HepG2 (cell line): Measurements from ENCODE around the gene ASB16. TPM values are rescaled to one million over a fixed set of nuclear protein-coding genes. Genes with fewer than 3 reads are reported as not detected.

Source experiments
- ATAC-seq: fragments of 200-7000 bp; cut with Tn5 transposase; 3 replicates; pipeline ENCODE4 v1.9.1; 2020; ENCODE audit warnings: mild to moderate bottlenecking, moderate library complexity
- BruUV-seq: library from RNA; stranded (reverse); fragments of 400-500 nt; replicated peaks from 2 replicates; lab custom pipeline; 2021; lab: Mats Ljungman, UMichigan
- CTCF ChIA-PET: fragments of 300-600 bp; formaldehyde crosslinking; extraction: SDS; loops from one replicate; lab custom pipeline; 2021; ENCODE audit warnings: low total read pairs, inconsistent platforms, low intra/inter-chr PET ratio; lab: Yijun Ruan, JAX
- POLR2A ChIA-PET: fragments of 350-600 bp; sonication (Branson Sonifier 250); formaldehyde crosslinking; loops from one replicate; lab custom pipeline; 2020; ENCODE audit warnings: antibody characterized with exemption, inconsistent platforms; lab: Yijun Ruan, JAX
- DNase-seq: peaks from one replicate; pipeline ENCODE4 v3.0.0-alpha.2; 2015; ENCODE audit warnings: low spot score
- FAIRE-seq: peaks from 3 replicates; lab custom pipeline; 2011; peaks lifted over from hg19 to GRCh38; lab: Jason Lieb, UNC
- H2AFZ ChIP-seq: one replicate; pipeline ENCODE4 v1.6.1; 2011; ENCODE audit warnings: low read length, inconsistent platforms
- H3K27ac ChIP-seq: fragments of 300-600 bp; 3 replicates; pipeline ENCODE4 v1.8.0; 2011; ENCODE audit warnings: mixed run types, mild to moderate bottlenecking, mixed read lengths, low read length, inconsistent platforms; ENCODE audit not compliant: insufficient read depth; ENCODE audit errors: extremely low read length
- H3K27me3 ChIP-seq, 2 experiments: fragments of 200-600 bp in 1 of 2; 2 replicates in 1 of 2; 3 replicates in 1 of 2; pipeline versions ENCODE4 v1.6.0 to v1.8.0; 2011; ENCODE audit warnings: low read length in 2 of 2, mild to moderate bottlenecking in 2 of 2, moderate library complexity in 2 of 2, inconsistent platforms in 1 of 2; ENCODE audit not compliant: insufficient read depth in 2 of 2, control insufficient read depth in 1 of 2
- H3K36me3 ChIP-seq, 2 experiments: fragments of 200-600 bp in 1 of 2; replicated peaks in 1 of 2; 2 replicates in 1 of 2; 3 replicates in 1 of 2; pipeline versions ENCODE4 v1.5.1 to v1.8.0; 2011; ENCODE audit warnings: low read length in 2 of 2, inconsistent platforms in 1 of 2; ENCODE audit not compliant: insufficient read depth in 2 of 2, control insufficient read depth in 1 of 2
- H3K4me1 ChIP-seq: 2 replicates; pipeline ENCODE4 v1.5.1; 2012; ENCODE audit warnings: low read length, inconsistent platforms; ENCODE audit not compliant: insufficient read depth
- H3K4me2 ChIP-seq: 2 replicates; pipeline ENCODE4 v1.6.0; 2011; ENCODE audit warnings: low read depth, low read length, inconsistent platforms
- H3K4me3 ChIP-seq, 3 experiments: fragments of 200-600 bp in 1 of 3; sonication (generic), shearing (Covaris generic) in 1 of 3; replicated peaks in 1 of 3; 2 replicates each; pipeline ENCODE4 v1.5.1; 2011 to 2016; ENCODE audit warnings: low read length in 3 of 3, inconsistent platforms in 2 of 3, low read depth in 2 of 3, mild to moderate bottlenecking in 2 of 3, control low read depth in 1 of 3, mixed read lengths in 1 of 3; ENCODE audit not compliant: insufficient read depth in 1 of 3
- H3K79me2 ChIP-seq: one replicate; pipeline ENCODE4 v1.6.1; 2011; ENCODE audit warnings: low read length, inconsistent platforms; ENCODE audit not compliant: insufficient read depth
- H3K9ac ChIP-seq: 2 replicates; pipeline ENCODE4 v1.6.0; 2011; ENCODE audit warnings: mild to moderate bottlenecking, low read depth, low read length, inconsistent platforms; ENCODE audit not compliant: insufficient read depth
- H3K9me3 ChIP-seq: 2 replicates; pipeline ENCODE4 v1.5.1; 2012; ENCODE audit warnings: mild to moderate bottlenecking, low read length
- H4K20me1 ChIP-seq: 2 replicates; pipeline ENCODE4 v1.6.0; 2011; ENCODE audit warnings: inconsistent platforms, mild to moderate bottlenecking, low read length, moderate library complexity; ENCODE audit not compliant: insufficient read depth
- CAMTA2 ChIP-seq: sonication (generic); formaldehyde crosslinking; IDR thresholded peaks from 2 replicates; pipeline ENCODE4 v1.4.0; 2020; ENCODE audit warnings: mild to moderate bottlenecking, missing genetic modification reagents, borderline replicate concordance
- ETV5 ChIP-seq: IDR thresholded peaks from 2 replicates; pipeline ENCODE4 v1.6.1; 2018; ENCODE audit warnings: missing biosample characterization, missing genetic modification reagents, inconsistent platforms, borderline replicate concordance
- PHF20 ChIP-seq: sonication (generic); formaldehyde crosslinking; IDR thresholded peaks from 2 replicates; pipeline ENCODE4 v1.5.0; 2020; ENCODE audit warnings: mild to moderate bottlenecking, missing genetic modification reagents
- SIX1 ChIP-seq: sonication (generic); formaldehyde crosslinking; IDR thresholded peaks from 2 replicates; pipeline ENCODE4 v1.4.0; 2020; ENCODE audit warnings: missing genetic modification reagents, borderline replicate concordance
- TBL1XR1 ChIP-seq: fragments of 150-350 bp; IDR thresholded peaks from 2 replicates; pipeline ENCODE4 v1.6.1; 2014; ENCODE audit warnings: borderline replicate concordance, low read length; ENCODE audit not compliant: partially characterized antibody
- XBP1 ChIP-seq: sonication (generic); formaldehyde crosslinking; IDR thresholded peaks from 2 replicates; pipeline ENCODE4 v1.5.0; 2020; ENCODE audit warnings: missing genetic modification reagents
- ZNF12 ChIP-seq: sonication (generic); formaldehyde crosslinking; IDR thresholded peaks from 2 replicates; pipeline ENCODE4 v1.5.0; 2020; ENCODE audit warnings: missing genetic modification reagents
- ZNF432 ChIP-seq: sonication (generic); formaldehyde crosslinking; IDR thresholded peaks from 2 replicates; pipeline ENCODE4 v1.5.0; 2020; ENCODE audit warnings: missing genetic modification reagents, mild to moderate bottlenecking, borderline replicate concordance
- ZNF768 ChIP-seq: sonication (generic); formaldehyde crosslinking; IDR thresholded peaks from 2 replicates; pipeline ENCODE4 v1.4.0; 2020; ENCODE audit warnings: missing genetic modification reagents
- WGBS: methylation state at CpG from one replicate; pipeline ENCODE4 v1.1.6; 2017; ENCODE audit warnings: low lambda C conversion rate; 5-methylcytosine and 5-hydroxymethylcytosine counted together
- in situ Hi-C: cut with HindIII; loops from 2 replicates; pipeline ENCODE4 v1.10.0; 2017; ENCODE audit warnings: low pct_unique_long_range_greater_than_20kb; ENCODE audit not compliant: extremely low pct_ligation_motif_present
- intact Hi-C: fragments of 100-400 bp; cut with micrococcal nuclease; formaldehyde crosslinking; loops from one replicate; pipeline ENCODE4 v1.10.0; 2022; ENCODE audit not compliant: unreplicated experiment
- polyA plus RNA-seq, 8 experiments: library from polyadenylated mRNA; depleted of rRNA in 3 of 8; stranded (reverse) in 7 of 8; unstranded in 1 of 8; fragments of >200 nt; fragmentation: Illumina TruSeq in 4 of 8; extraction: Trizol in 4 of 8; gene quantifications; 2 replicates each; pipeline versions ENCODE4 v1.2.1 to v1.2.3, GENCODE V29; 2011 to 2016; ENCODE audit warnings: low read depth in 4 of 8, missing spikeins in 1 of 8, mixed read lengths in 1 of 8; ENCODE audit not compliant: insufficient read depth in 1 of 8
- total RNA-seq, 5 experiments: library from RNA; depleted of rRNA; stranded (reverse); fragments of >200 nt; fragmentation: Illumina TruSeq; extraction: Trizol; gene quantifications; 2 replicates each; pipeline ENCODE4 v1.2.3, GENCODE V29; 2016; ENCODE audit warnings: low read depth in 1 of 5
- TF ChIP-seq, protein P1 (sequence below): sonication (generic); formaldehyde crosslinking; IDR thresholded peaks from 2 replicates; pipeline ENCODE4 v1.4.0; 2020; ENCODE audit warnings: missing genetic modification reagents, borderline replicate concordance
- TF ChIP-seq, protein P2 (sequence below): IDR thresholded peaks from 2 replicates; pipeline ENCODE4 v1.4.0; 2020; ENCODE audit warnings: mild to moderate bottlenecking, missing genetic modification reagents
- TF ChIP-seq, protein P3 (sequence below): sonication (generic); formaldehyde crosslinking; IDR thresholded peaks from 2 replicates; pipeline ENCODE4 v1.8.0; 2022; ENCODE audit warnings: low read depth, missing genetic modification reagents
- TF ChIP-seq, protein P4 (sequence below): IDR thresholded peaks from 2 replicates; pipeline ENCODE4 v1.6.1; 2018; ENCODE audit warnings: missing genetic modification reagents

Gene ASB16
- total and polyA plus RNA-seq, 2 of the 13 experiments (the other 11 are each of a cell fraction or from before 2014, with no cell fraction given): 0.07 TPM; not detected in 1

DNA sequence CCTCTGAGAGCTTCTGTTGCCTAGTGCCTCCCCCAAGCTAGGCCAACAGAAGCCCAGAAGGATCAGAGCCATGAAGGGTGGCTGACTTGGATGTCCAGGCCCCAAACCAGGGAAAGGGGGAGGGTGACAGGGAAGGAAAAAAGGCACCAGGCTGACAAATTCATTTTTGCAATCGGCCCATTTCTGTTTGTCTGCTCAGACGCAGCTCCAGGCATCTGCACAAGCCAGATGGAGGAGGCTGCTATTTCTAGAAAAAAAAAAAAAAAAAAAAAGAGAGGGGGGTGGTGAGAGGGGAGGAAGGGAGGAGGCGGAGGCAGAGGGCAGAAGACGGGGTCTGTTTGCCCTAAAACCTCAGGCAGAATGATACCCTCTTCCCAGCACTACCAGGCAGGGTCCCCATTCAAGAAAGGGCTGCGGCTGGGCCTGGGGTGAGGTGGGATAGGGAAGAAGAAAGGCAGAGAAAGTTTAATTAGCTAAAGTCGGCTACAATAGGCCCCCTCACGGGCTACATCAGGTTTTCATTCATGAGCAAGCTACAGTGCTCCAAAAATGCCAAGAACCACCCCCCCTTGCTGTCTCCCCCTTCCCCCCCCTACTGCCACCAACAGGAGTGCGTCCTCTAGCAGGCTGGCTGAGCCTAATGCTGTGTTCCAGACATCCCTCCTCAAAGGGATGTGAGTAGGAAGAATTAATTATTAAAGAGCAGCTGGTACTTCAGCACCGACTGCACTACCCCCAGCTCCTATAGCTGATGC is 49.5 kb upstream of the ASB16 start:
- Histone ChIP-seq H4K20me1 (peaks cover 35% of the 10 kb centered on the region; the same call in 1 of the 2 replicates), H3K79me2 (peaks cover 3% of the 10 kb centered on the region), H3K4me1 (peaks cover 29% of the 10 kb centered on the region), H3K4me3 (no peak overlapping the region), H3K27ac (no peak overlapping the region), H3K9me3 (no peaks in the 10 kb centered on the region), H3K9ac (no peak overlapping the region), H3K4me2 (peak overlapping the region; percentile 88; the same call in 1 of the 2 replicates), H2AFZ (no peak overlapping the region), H3K27me3 (peaks cover 2 to 11% of the 10 kb centered on the region in 2 experiments; a peak in 2 of 5 replicates), H3K36me3 (no peaks in the 10 kb centered on the region; a peak in 1 of 5 replicates)
- in situ Hi-C loops (loop anchor here (5.0 kb wide), 1 partner anchor 39 kb away; no protein-coding TSS in a partner anchor), intact Hi-C loops (loop anchor here (5.0 kb wide), 1 partner anchor 46 kb away; no protein-coding TSS in a partner anchor)
- TSS peak; percentile 3 for BruUV-seq
- FAIRE-seq (no peak), ATAC-seq (no peak), DNase-seq (no peak)
- ChIA-PET CTCF (interaction anchor here (0.7 to 0.9 kb wide), 2 partner anchors 37 to 210 kb away, joined by 3 to 4 read pairs; no protein-coding TSS in a partner anchor), POLR2A (interaction anchor here (1.1 to 4.1 kb wide), 3 partner anchors 11 to 79 kb away, joined by 3 to 83 read pairs (median 5); partner anchors contain the start of gene ATXN7L3)
- 58% methylated on average over 9 of the region's 9 CpGs for WGBS
- TF ChIP-seq, protein P1, sequence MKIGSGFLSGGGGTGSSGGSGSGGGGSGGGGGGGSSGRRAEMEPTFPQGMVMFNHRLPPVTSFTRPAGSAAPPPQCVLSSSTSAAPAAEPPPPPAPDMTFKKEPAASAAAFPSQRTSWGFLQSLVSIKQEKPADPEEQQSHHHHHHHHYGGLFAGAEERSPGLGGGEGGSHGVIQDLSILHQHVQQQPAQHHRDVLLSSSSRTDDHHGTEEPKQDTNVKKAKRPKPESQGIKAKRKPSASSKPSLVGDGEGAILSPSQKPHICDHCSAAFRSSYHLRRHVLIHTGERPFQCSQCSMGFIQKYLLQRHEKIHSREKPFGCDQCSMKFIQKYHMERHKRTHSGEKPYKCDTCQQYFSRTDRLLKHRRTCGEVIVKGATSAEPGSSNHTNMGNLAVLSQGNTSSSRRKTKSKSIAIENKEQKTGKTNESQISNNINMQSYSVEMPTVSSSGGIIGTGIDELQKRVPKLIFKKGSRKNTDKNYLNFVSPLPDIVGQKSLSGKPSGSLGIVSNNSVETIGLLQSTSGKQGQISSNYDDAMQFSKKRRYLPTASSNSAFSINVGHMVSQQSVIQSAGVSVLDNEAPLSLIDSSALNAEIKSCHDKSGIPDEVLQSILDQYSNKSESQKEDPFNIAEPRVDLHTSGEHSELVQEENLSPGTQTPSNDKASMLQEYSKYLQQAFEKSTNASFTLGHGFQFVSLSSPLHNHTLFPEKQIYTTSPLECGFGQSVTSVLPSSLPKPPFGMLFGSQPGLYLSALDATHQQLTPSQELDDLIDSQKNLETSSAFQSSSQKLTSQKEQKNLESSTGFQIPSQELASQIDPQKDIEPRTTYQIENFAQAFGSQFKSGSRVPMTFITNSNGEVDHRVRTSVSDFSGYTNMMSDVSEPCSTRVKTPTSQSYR (CRISPR knock-in tag): no peak
- no peak for TF ChIP-seq SIX1 (CRISPR knock-in tag)
- TF ChIP-seq CAMTA2: no peak
- TF ChIP-seq ETV5 (CRISPR knock-in tag): no peak
- TF ChIP-seq, protein P2, sequence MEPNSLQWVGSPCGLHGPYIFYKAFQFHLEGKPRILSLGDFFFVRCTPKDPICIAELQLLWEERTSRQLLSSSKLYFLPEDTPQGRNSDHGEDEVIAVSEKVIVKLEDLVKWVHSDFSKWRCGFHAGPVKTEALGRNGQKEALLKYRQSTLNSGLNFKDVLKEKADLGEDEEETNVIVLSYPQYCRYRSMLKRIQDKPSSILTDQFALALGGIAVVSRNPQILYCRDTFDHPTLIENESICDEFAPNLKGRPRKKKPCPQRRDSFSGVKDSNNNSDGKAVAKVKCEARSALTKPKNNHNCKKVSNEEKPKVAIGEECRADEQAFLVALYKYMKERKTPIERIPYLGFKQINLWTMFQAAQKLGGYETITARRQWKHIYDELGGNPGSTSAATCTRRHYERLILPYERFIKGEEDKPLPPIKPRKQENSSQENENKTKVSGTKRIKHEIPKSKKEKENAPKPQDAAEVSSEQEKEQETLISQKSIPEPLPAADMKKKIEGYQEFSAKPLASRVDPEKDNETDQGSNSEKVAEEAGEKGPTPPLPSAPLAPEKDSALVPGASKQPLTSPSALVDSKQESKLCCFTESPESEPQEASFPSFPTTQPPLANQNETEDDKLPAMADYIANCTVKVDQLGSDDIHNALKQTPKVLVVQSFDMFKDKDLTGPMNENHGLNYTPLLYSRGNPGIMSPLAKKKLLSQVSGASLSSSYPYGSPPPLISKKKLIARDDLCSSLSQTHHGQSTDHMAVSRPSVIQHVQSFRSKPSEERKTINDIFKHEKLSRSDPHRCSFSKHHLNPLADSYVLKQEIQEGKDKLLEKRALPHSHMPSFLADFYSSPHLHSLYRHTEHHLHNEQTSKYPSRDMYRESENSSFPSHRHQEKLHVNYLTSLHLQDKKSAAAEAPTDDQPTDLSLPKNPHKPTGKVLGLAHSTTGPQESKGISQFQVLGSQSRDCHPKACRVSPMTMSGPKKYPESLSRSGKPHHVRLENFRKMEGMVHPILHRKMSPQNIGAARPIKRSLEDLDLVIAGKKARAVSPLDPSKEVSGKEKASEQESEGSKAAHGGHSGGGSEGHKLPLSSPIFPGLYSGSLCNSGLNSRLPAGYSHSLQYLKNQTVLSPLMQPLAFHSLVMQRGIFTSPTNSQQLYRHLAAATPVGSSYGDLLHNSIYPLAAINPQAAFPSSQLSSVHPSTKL: no peak
- TF ChIP-seq, protein P3, sequence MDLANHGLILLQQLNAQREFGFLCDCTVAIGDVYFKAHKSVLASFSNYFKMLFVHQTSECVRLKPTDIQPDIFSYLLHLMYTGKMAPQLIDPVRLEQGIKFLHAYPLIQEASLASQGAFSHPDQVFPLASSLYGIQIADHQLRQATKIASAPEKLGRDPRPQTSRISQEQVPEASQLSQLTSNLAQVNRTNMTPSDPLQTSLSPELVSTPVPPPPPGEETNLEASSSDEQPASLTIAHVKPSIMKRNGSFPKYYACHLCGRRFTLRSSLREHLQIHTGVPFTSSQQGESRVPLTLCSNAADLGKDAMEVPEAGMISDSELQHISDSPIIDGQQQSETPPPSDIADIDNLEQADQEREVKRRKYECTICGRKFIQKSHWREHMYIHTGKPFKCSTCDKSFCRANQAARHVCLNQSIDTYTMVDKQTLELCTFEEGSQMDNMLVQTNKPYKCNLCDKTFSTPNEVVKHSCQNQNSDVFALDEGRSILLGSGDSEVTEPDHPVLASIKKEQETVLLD: no peak
- TF ChIP-seq TBL1XR1: no peak
- TF ChIP-seq ZNF12 (CRISPR knock-in tag): no peak
- TF ChIP-seq XBP1 (CRISPR knock-in tag): no peak
- no peak for TF ChIP-seq ZNF432
- TF ChIP-seq, protein P4, sequence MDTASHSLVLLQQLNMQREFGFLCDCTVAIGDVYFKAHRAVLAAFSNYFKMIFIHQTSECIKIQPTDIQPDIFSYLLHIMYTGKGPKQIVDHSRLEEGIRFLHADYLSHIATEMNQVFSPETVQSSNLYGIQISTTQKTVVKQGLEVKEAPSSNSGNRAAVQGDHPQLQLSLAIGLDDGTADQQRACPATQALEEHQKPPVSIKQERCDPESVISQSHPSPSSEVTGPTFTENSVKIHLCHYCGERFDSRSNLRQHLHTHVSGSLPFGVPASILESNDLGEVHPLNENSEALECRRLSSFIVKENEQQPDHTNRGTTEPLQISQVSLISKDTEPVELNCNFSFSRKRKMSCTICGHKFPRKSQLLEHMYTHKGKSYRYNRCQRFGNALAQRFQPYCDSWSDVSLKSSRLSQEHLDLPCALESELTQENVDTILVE (CRISPR knock-in tag): no peak
- TF ChIP-seq ZNF768 (CRISPR knock-in tag): no peak
- TF ChIP-seq PHF20: no peak
